ENCODE results near the gene OR13D1. TPM values are rescaled to one million over a fixed set of nuclear protein-coding genes. Genes with fewer than 3 reads are reported as not detected.
"Not testable (repeated sequence)": the region's sequence is repeated elsewhere in the genome, so short reads cannot be mapped to it uniquely, and the experiment has no call there.

Gene OR13D1, protein sequence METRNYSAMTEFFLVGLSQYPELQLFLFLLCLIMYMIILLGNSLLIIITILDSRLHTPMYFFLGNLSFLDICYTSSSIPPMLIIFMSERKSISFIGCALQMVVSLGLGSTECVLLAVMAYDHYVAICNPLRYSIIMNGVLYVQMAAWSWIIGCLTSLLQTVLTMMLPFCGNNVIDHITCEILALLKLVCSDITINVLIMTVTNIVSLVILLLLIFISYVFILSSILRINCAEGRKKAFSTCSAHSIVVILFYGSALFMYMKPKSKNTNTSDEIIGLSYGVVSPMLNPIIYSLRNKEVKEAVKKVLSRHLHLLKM
- not detected in 2 replicates for total RNA-seq (2014; rRNA removed; shearing (Covaris generic))
- polyA plus RNA-seq (2015; cell fraction: cytosol; rRNA removed): not detected in 2 replicates
- not detected in 2 replicates for polyA plus RNA-seq (2015; cell fraction: nucleus; rRNA removed)

DNA sequence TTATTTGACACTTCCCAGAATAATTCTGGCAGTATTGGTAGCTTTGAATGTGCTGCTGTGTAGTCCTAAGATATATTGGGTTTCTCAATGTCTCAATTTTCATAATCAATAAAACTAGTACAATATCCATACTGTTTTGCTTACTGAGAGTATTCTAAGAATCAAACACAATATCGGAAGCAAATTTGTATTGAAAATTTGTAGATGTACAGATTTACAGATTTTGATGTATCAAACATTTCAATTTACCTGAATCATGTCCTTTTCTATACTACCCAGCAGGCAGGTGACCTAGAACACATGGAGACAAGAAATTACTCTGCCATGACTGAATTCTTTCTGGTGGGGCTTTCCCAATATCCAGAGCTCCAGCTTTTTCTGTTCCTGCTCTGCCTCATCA is at the start of gene OR13D1:
OR13D1 (plus strand) TSS at position 301 of the 400 bp plus-strand sequence; CDS start at position 301, 0 bp downstream.
- no peak for DNase-seq (ENCODE audit: low read depth)

DNA sequence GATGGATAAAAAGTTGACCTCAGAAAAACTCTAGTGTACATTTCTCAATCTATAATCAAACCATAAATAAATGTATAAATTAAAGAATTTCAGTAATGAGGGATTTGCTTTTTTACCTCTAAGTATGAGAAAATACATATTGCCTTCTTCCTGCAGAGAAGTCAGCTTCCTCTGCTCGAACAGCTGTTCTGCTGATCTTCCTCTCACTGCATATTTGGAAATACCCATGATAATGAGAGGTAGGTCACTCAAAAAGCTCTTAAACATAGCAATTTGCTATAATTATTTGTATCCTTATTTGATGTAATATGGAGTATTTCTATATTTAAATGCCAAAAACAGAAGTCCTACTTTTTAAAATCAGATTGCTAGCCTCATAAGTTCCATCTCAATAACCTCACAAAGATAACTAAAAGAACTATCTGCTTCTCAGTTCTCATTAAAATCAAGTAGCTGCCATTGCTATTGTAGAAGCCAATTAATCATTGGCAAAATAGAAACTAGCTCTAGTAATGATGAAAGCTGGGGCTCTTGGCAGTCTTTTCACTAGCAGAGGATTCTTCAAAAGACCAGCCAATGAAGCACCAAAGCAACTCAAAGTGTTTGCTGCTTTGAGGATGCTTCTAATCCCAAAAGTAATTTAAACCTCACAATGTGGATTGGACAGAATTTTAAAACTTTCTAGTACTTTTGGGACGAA is 35.7 kb upstream of the OR13D1 start:
- DNase-seq (ENCODE audit: low read depth): no peak

DNA sequence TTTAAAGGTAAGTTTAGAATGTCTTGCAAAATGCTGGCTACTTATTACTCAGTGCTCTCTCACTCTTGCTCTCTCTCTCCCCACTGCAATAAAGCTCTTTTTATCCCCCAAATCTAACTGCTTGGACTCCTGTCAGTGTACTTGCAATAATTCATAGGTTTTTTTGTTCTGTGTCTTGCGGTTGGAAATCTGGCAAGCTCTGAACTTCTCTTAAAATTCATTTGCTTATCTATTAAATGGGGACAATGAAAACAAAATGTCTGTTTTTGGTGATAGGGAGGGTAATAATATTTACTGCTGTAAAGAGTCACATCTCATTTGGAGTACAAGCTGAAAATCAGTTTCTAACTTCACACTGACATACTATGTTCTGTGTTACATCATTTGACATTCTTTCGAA is 18.7 kb upstream of the OR13D1 start:
- DNase-seq (ENCODE audit: low read depth): no peak

DNA sequence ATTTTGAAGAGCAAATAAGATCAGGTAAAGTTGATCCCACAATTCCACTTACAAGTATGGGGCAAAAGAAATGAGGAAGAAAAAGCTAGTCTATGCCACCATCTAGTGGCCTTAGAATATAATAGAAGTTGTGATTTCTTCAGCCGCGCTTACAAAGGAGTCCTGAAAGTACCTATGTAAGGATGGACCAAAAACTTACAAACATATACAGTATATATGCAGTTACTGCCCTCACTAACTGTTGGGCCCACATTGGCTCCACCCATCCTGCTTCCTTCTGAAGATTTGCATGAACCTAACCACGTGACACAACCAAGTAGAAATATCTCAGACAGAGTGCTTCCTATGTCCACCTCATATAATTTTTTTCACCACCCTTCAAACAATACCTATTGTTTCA is 11.7 kb upstream of the OR13D1 start:
- DNase-seq (ENCODE audit: low read depth): peak; percentile 69

DNA sequence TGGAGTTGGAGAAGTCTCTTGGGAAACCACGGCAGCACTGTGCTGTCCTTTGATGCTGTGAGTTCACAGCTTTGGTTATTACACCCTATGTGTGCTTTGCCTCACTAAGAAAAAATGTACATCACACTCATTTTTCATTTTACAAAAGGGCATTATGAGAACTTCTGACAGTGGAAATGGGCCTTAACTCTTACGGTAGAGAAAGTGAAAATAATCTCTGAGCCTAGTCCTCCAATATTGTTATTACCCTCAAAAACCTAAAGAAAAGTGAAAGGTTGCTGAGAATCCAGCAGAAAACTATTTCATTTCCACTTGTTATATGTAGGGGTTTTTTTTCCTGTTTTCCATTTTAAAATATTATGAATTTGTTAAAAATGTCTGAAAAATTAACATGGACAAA is 8.2 kb upstream of the OR13D1 start:
- DNase-seq (ENCODE audit: low read depth): peak; percentile 1

DNA sequence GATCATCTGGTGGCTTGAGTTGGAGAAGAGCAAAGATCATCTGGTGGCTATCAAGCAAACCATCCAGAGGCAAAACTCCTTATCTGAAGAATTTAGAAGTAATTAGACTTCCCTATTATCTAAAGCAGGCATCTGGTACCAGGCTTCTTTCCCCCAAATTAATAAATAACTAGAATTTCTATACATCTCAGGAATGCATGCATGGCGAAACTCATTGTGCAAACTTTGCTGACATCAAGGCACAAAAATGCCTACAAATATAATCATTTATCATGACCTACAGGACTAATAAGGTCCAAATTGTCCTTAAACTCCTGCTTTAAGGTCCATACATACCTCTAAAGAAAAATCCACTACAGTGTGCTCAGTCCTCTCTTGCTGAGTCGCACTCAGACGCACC is 6.0 kb downstream of the OR13D1 start:
- DNase-seq (ENCODE audit: low read depth): no peak

DNA sequence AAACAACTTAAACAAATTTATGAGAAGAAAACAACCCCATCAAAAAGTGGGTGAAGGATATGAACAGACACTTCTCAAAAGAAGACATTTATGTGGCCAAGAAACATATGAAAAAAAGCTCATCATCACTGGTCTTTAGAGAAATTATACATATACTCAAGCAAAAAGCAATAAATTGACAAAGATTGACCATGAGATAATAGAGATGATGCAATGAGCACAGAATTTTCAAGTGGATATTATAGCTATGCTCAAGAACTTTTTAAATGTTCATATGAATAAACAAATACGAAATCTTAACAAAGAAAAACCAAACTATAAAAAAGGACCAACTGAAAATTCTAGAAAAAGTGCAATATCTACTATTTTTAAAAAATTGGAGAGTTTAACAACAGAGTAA is 14.4 kb downstream of the OR13D1 start:
- DNase-seq (ENCODE audit: low read depth): not testable (repeated sequence)

DNA sequence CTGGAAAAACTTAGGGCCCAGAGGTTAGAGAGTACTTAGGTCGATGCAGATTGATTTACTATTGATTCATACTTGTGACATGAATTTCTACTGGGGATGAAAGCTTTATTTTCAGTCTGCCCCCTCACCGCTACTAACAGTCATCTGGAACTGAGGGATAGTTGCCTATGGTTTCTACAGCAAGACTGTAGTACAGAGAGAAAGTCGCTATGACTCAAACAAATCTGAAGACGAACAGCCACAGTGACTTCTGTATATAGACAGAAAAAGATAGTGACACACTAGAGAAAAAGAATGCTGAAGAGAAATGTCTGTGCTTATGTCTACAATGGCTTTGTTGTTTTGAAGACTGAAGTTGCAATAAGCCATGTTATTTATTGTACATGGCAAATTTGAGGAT is 17.3 kb downstream of the OR13D1 start:
- DNase-seq (ENCODE audit: low read depth): no peak

DNA sequence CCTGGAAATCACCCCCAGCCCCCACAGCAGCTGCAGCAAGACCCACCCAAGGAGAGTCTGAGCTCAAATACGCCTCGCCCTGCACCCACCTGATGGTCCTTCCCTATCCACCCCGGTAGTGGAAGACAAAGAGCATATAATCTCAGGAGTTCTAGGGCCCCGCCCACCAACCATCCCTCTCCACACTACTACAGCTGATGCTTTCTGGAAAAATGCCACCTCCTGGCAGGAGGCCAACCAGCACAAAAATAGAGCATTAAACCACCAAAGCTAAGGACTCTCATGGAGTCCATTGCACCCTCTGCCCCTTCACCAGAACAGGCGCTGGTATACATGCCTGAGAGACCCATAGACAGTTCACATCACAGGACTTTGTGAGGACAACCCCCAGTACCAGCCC is 30.7 kb downstream of the OR13D1 start:
- peak; percentile 1 for DNase-seq (ENCODE audit: low read depth)

DNA sequence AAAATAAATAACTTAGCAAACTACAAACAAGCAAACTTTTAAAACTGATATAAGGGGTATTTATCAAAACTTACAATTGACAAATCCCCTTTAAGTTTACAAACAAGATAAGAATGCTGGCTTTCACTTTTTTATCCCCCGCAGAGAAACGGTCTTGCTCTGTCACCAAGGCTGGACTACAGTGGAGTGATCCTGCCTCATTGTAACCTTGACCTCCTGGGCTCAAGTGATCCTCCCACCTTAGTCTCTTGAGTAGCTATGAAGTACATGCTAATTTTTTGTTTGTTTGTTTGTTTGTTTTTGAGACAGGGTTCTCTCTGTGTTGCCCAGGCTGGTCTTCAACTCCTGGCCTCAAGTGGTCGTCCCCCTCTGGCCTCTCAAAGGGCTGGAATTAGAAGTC is 44.1 kb downstream of the OR13D1 start:
- no peak for DNase-seq (ENCODE audit: low read depth)

DNA sequence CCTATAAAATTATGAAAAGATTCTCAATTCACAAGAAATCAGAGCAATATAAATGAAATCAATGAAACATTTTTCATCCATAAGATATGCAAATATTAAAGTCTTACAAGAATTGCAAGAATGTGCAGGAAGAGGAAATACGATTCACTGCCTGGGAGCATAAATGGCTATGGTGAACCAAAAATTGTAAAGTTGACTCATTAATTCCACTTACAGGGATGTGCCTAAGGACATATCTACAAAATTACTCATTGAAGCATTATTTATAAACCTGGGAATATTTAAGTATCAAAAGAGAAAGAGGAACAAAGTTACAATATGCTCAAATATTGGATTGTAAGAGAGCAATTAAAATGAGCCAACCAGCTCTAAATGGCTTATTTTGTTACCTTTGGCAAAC is 46.3 kb downstream of the OR13D1 start:
- peak; percentile 69 for DNase-seq (ENCODE audit: low read depth)

DNA sequence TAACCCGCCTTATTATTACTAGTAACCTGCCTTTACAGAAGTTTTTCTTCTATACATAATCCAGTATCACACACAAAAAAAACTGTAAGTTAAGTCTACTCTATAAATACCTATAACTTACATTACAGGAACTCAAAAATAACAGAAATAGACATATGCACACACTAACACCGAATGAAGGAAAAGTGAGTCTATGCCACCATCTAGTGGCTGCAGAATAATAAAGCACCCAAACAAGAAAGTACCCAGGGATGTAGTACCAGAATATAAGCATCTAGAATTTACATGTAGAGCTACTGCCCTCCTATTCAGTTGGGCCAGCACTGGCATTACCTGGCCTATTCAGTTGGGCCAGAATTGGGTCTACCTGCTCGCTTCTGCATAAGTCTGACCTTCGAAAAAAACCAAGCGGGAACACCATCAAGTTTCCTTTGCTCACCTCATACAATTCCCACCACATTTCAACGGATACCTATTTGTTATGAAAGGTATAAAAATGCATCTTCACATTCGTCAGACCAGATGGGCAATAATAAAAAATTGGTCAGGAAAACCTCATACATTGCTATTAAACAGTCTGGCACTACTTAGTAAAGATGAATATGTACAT is 49.2 kb downstream of the OR13D1 start:
- peak; percentile 68 for DNase-seq (ENCODE audit: low read depth)

Other genes starting within 250 kb of the OR13D1 start
- gene OR13F1, start 190.3 kb upstream of the OR13D1 start, total RNA-seq (2014; rRNA removed; shearing (Covaris generic)): not detected in 2 replicates
- not detected in 2 replicates for gene OR13C4, start 167.3 kb upstream of the OR13D1 start, total RNA-seq (2014; rRNA removed; shearing (Covaris generic))
- not detected in 2 replicates for gene OR13C3, start 157.7 kb upstream of the OR13D1 start, total RNA-seq (2014; rRNA removed; shearing (Covaris generic))
- gene OR13C8, start 125.3 kb upstream of the OR13D1 start, total RNA-seq (2014; rRNA removed; shearing (Covaris generic)): not detected in 2 replicates
- gene OR13C5, start 95.1 kb upstream of the OR13D1 start, total RNA-seq (2014; rRNA removed; shearing (Covaris generic)): not detected in 2 replicates
- not detected in 2 replicates for gene OR13C2, start 88.9 kb upstream of the OR13D1 start, total RNA-seq (2014; rRNA removed; shearing (Covaris generic))
- gene OR13C9, start 76.3 kb upstream of the OR13D1 start, total RNA-seq (2014; rRNA removed; shearing (Covaris generic)): not detected in 2 replicates
- 20.7 and 22.6 TPM in 2 replicates for gene NIPSNAP3A, start 53.2 kb downstream of the OR13D1 start, total RNA-seq (2014; rRNA removed; shearing (Covaris generic))
- 0.19 TPM in 1 of 2 replicates, not detected in the other for gene NIPSNAP3B, start 69.6 kb downstream of the OR13D1 start, total RNA-seq (2014; rRNA removed; shearing (Covaris generic))
- 6.3 and 6.4 TPM in 2 replicates for gene ABCA1, start 233.6 kb downstream of the OR13D1 start, total RNA-seq (2014; rRNA removed; shearing (Covaris generic))

Data from HT1080 (cell line).